ENCODE results near the gene PGR.

The PGR gene

GRCh38 chr11:101128571-101129202 lies 926 bp downstream of the PGR start:
- H3K4me3 ChIP-seq (ENCODE audit: low read depth, low read length), result no peak overlapping the region
- TF ChIP-seq, protein P1, sequence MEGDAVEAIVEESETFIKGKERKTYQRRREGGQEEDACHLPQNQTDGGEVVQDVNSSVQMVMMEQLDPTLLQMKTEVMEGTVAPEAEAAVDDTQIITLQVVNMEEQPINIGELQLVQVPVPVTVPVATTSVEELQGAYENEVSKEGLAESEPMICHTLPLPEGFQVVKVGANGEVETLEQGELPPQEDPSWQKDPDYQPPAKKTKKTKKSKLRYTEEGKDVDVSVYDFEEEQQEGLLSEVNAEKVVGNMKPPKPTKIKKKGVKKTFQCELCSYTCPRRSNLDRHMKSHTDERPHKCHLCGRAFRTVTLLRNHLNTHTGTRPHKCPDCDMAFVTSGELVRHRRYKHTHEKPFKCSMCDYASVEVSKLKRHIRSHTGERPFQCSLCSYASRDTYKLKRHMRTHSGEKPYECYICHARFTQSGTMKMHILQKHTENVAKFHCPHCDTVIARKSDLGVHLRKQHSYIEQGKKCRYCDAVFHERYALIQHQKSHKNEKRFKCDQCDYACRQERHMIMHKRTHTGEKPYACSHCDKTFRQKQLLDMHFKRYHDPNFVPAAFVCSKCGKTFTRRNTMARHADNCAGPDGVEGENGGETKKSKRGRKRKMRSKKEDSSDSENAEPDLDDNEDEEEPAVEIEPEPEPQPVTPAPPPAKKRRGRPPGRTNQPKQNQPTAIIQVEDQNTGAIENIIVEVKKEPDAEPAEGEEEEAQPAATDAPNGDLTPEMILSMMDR (IDR thresholded peaks at IDR 0.05; ENCODE audit: borderline replicate concordance, insufficient read depth, low read depth, low read length), result no peak

DNA sequence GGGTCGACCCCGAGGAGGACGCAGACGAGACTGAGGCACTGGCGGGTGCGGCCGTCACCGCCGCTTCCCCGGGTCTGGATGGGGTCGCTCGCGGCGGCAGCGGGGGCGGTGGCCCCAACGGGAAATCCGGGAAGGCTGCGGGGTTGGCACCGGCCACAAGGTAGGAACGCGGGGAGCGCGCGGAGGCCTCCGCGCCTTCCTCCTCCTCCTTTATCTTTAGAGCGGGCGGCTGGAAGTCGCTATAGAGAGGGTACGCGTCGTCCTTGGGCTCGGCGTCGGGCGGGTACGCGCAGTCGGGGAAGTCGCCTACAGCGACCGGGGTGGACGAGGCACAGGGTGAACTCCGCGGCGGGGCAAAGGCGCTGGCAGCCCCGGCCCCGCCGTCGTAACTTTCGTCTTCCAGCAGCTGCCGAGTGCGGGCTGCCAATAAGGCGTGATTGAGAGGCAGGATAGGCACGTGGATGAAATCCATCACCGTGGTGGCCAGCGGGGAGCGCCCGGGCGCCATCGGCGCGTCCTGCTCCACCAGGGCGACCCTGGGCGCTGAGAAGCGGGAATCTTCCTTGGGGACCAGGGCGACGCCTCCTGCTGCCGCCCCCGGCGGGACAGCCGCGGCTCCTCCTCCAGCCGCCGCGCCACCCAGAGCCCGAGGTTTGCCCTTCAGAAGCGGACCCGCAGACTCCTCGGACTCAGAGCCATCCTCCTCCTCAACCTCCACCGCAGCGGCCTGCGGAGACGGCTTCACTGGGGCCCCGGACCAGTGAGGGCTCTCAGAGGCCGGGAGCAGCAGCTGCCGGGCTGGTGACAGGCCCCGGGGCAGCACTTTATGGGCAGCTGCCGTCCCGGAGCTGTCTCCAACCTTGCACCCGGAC lies 1.7 kb downstream of the PGR start:
- no peak overlapping the region for H3K4me3 ChIP-seq (ENCODE audit: low read depth, low read length)
- TF ChIP-seq, protein P1 (IDR thresholded peaks at IDR 0.05; ENCODE audit: borderline replicate concordance, insufficient read depth, low read depth, low read length), result no peak

DNA sequence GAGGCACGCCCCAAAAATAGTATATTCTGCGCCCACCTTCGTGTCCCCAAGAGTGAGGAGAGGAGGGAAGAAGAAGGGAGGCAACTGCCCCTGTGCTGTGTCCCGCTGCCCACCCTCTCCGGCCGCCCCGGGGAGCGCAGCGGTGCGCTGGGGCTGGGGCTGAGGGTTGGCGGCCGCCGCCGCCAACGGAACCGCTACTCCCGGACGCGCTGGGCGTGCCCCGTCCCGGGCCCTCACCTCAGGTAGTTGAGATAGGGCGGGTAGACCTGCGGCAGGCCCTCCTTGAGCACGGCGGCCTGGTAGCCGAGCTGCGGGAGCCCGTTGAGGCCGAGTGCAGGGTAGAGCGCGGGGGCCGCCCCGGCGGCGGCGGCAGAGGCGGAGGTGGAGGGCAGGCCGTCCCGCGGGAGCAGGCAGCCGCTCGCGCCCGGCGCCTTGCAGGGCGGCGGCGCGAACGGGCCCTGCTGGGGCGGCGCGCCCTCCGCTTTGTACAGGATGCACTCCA lies 2.4 kb downstream of the PGR start:
- TF ChIP-seq, protein P1 (IDR thresholded peaks at IDR 0.05; ENCODE audit: borderline replicate concordance, insufficient read depth, low read depth, low read length), result no peak
- H3K4me3 ChIP-seq (ENCODE audit: low read depth, low read length), result no peak overlapping the region

DNA sequence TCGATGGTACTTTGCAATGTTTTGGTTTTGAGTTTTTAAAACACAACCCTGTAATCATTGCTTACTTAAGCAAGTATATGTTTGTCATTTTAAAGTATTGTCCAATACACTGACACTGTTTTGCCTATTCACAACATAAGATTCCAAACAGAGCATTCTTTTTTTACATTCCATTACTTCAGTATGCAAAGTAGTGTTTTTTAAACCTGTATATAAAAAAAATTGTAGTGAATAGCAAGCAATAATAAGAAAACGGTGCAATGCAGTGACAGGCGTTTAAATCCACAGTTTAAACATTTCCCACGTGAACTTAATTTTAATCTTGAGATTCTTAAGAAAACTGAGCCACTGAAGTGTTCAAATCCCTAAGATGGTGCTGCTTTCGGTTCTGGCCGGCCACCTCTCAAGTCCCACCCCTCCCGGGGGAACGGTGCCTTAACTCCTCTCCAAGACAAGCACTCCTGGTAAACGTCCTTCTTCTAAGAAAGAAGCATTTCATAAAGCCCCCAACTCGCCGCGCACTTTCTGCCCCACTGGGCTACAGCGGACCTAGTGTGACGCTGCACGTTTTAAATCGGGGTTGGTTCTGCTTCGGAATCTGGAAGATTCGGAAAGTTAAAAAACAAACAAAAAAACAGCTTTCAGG lies 2.9 kb downstream of the PGR start:
- no peak overlapping the region for H3K4me3 ChIP-seq (ENCODE audit: low read depth, low read length)

GRCh38 chr11:101115671-101116160 lies 13.9 kb downstream of the PGR start:
- no peak overlapping the region for H3K4me3 ChIP-seq (ENCODE audit: low read depth, low read length)
- TF ChIP-seq, protein P1 (IDR thresholded peaks at IDR 0.05; ENCODE audit: borderline replicate concordance, insufficient read depth, low read depth, low read length), result no peak

More for the DNA sequence above, 2.9 kb downstream of the PGR start:
- TF ChIP-seq, protein P1 (IDR thresholded peaks at IDR 0.05; ENCODE audit: borderline replicate concordance, insufficient read depth, low read depth, low read length), result no peak

- TF ChIP-seq, protein P1 (IDR thresholded peaks at IDR 0.05; ENCODE audit: borderline replicate concordance, insufficient read depth, low read depth, low read length), result no peak
- H3K4me3 ChIP-seq (ENCODE audit: low read depth, low read length), result no peak overlapping the region
Observed at GRCh38 chr11:101113540-101113939, 16.1 kb downstream of the PGR start.

Measured in GM12875 (cell line).